Left cardiac atrium (tissue), 4 donors: ENCODE results near the gene NARS2. TPM values are rescaled to one million over a fixed set of nuclear protein-coding genes. Genes with fewer than 3 reads are reported as not detected.
"Not testable (repeated sequence)": the region's sequence is repeated elsewhere in the genome, so short reads cannot be mapped to it uniquely, and the experiment has no call there.

Source experiments
- ATAC-seq, 2 donors: fragments of 200-7000 bp; cut with Tn5 transposase; one replicate each; pipeline ENCODE4 v1.9.1; 2020; ENCODE audit warnings: mild to moderate bottlenecking in 2 of 2, moderate library complexity in 2 of 2
- DNase-seq: peaks from one replicate; pipeline ENCODE4 v3.0.0-alpha.2; 2020
- intact Hi-C, 2 donors: fragments of 100-400 bp; cut with DNase I; formaldehyde crosslinking; loops; one replicate each; pipeline versions ENCODE4 v1.14.1 to v1.15.1; 2022 to 2023
- total RNA-seq, 2 donors: library from RNA; stranded (reverse); fragmentation: NEBNext Ultra II Directional; extraction: Animal tissue kit (Norgen Biotek cat#: 25700); gene quantifications; one replicate each; pipeline ENCODE4 v1.2.1, GENCODE V29; 2021
- donor health status: DM: no; HTN: yes; CAD: no.
- donor health status: DM: no; HTN: yes; CAD: no; lungs with severe emphysema.
- donor health status: DM: yes; HTN: yes; CAD: no.
- donor health status: Dilated cardiomyopathy.

NARS2 gene
- total RNA-seq, 2 donors from 2014 or later, result 11.2 to 11.8 TPM

DNA sequence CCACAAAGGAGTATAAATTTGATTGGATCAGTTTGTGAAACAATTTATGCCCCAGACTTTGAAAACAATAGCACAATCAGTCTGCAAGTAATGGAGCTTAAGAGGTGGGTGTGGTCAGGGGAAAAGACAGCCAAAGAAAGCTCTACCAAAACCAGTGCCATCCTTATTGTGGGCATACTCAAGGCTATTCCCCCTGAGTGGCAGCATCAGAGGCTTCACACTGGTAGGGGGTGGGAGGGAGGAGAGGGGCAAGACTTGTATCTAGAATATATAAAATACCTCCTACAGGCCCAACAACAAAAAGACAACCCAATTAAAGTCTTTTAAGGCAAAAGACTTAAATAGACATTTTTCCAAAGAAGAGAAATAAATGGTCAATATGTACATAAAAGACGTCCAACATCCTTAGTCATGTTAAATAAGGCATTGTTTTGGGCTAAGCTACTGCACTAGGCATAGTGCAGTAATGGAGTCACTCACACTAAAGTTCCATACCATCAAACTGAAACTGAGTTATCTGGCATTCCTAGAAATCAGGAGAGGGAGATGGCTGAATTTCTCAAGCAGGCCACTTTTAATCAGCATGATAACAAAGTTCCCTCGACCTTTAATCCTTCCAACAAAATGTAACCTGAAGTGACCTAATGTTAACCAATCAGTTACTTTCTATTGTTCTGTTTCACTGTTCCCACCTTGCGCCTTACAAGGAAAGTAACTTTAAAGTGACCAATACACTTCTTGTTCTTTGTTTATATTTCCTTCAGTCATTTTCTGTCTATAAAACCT lies 24.8 kb downstream of the NARS2 start:
- ATAC-seq, result peak in 1 of 2 donors; percentile 27
- no peak for DNase-seq
- intact Hi-C loops, result no loop called here

DNA sequence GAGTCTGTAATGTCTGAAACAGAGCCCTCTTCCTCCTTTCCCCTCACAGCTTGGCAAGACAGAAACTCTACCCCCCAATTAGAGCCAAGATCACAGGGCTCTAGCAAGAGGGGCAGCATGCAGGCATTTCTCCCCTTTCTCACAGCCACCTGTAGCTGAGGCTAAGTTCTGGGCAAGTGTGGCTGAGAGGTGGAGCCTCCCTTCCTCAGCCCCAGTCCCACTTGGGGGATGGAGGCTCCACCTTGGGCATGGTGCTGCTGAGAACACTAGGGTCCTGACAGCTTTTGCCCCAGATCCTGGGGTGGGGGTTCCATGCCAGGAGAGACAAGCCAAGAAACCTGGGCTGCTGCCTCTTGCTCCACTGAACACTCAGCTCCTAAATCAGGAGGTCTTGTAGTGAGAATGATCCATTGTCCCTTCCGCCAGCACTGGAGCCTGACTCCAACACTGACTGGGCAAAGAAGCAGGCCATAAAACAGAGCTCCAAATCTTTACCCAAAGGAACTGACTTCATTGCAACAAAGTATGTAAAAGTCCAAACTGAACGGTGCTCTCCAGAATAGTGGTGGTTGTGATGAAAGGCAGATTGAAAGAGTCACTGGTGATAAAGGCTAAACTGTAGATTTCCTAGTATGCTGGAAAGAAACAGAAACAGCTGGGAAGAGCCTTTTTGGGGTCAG lies 25.6 kb downstream of the NARS2 start:
- intact Hi-C loops, result no loop called here
- DNase-seq (no peak), ATAC-seq (peak; percentile 33 to 89)

DNA sequence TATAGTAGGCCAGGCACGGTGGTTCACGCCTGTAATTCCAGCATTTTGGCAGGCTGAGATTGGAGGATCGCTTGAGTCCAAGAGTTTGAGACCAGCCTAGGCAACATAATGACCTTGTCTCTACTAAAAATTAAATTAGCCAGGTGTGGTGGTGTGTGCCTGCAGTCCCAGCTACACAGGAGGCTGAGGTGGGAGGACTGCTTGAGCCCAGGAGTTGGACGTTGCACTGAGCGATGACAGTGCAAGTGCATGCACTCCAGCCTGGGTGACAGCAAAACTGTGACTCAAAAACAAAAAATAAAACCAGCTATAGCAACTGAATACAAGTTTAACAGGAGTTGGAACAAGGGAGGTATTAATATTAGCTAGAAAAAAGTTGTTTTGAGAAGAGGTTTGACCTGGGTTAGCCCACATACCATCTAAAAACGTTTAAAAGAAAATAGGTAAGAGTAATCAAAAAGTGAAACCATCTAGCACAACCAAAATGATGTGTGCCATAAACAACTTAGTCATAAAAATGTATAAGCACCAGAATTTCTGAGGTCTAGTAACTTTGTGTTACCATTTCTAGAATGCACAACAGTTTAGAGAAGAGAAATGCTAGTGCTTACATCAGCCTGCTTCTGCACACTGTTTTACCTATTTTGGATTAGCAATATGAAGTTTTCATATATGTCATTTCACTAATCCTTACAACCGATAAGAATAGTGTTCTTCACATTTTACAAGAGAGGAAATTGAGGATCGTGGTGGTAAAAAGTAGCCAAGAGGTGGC lies 26.5 kb downstream of the NARS2 start:
- ATAC-seq (no peak), DNase-seq (no peak)
- intact Hi-C loops, result no loop called here

DNA sequence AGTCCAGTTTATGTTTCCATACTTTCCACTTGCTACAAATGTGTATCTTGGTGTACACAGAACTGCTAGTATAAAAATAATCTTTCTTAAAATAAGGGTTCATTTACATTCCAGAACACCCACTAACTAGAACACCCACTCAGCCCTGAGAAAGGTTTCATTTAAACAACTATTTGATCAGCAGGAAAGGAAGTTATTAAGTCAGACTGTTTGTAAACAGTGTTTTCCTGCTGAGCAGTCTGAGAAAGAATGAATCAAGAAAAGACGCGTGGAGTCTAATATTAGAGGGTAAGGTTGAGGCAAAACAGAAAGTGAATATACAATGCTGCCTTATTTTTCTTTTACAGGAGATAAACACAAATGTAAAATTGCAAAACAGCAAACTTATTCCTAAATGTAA lies 32.7 kb downstream of the NARS2 start:
- ATAC-seq, result no peak
- intact Hi-C loops, result no loop called here
- no peak for DNase-seq

DNA sequence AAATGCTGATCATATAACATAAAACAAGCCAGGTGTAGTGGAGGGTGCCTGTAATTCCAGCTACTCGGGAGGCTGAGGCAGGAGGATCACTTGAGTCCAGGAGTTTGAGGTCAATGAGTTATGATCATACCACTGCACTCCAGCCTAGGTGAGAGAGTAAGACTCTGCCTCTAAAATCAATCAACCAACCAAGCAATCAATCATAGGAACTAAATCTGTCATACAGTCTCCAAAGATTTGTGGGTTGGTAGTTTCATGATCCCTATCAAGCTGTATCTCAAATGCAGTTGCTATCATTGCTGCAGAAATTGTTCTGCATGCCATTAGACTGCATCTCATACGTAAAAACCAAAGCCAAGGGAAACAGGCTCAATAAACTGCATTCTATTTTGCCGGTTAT lies 33.1 kb downstream of the NARS2 start:
- no peak for ATAC-seq
- intact Hi-C loops, result no loop called here
- no peak for DNase-seq

DNA sequence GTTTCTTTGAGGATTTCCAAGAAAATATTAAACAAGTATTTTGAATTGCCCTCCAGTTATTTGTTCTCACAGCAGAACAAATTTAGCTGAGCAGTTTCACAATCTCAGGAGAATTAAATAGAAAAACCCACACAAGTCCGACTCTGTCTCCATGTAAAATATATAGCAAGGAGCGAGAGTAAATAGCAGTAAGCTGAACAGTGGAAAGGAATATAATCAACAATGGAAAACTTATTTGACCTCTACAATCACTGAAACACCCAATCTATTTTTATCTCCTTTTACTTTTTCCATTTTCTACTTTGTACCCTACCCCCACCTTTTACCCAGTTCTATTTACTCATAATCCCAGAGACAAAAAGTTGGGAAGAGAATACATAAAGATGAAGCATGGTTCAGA lies 34.4 kb downstream of the NARS2 start:
- ATAC-seq (no peak), DNase-seq (no peak)
- intact Hi-C loops, result no loop called here

DNA sequence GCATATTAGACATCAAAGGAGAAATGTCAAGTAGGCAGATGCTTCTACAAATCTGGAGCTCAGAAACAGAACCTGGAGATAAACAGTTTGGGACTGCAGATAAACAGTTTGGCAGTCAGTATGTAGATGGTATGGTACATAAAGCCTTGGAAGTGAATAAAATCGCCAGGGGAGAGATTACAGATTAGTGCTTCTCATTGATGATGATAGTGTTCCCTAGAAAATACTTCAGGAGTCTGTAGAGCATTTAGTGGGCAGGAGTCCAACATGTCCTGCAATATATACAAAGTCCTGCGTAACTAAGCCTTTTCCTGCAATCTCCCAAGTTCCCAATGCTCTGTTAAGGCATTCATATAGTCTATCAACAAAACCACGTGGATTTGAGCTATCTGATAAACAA lies 35.2 kb downstream of the NARS2 start:
- ATAC-seq (no peak), DNase-seq (no peak)
- intact Hi-C loops, result no loop called here

DNA sequence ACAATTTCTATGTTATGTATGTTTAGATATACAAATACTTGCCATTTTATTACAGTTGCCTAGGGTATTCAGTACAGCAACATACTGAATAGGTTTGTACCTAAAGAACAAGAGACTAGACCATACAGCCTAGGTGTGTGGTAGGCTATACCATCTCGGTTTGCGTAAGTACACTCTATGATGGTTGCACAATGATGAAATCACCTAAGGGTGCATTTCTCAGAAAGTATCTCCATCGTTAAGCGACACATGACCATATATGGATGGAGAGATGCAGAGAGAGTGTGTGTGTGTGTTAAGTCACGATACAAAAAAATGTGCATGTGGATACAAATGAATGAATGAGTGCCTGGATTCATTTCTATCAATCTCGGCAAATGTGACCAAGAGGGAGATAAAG lies 37.7 kb downstream of the NARS2 start:
- DNase-seq (no peak), ATAC-seq (no peak)
- intact Hi-C loops, result no loop called here

DNA sequence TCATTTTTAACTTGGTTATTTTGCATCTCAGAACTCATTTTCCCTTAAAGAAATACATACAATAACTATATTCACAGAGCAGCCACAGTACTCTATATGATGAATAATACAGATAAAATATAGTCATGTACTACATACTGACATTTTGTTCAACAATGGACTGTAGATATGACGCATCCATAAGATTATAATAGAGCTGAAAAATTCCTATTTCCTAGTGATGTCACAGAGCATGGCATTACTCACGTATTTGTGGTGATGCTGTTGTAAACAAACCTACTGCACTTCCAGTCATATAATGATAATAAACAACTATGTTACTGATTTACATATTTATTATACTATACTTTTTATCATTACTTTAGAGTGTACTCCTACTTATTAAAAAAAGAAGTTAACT lies 38.7 kb downstream of the NARS2 start:
- no peak for ATAC-seq
- intact Hi-C loops, result no loop called here
- DNase-seq, result no peak

DNA sequence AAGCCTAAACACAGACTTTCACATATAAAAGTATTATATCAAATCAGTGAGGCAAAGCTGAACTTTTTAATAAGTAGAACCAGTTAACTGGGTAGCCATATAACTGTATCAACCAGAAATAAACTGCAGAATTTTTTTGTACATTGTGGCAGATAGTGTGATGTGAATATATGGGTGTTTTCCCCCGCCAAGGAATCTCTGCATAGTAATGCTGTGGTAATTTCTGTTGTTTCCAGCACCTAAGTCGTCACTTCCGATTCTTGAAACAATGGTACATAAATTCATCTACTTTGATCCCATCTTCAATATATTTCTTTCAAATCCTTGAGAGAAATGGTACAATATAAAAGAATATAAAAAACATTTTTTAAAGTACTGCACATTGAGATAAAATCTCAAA lies 39.6 kb downstream of the NARS2 start:
- DNase-seq, result no peak
- no peak for ATAC-seq
- intact Hi-C loops, result no loop called here

DNA sequence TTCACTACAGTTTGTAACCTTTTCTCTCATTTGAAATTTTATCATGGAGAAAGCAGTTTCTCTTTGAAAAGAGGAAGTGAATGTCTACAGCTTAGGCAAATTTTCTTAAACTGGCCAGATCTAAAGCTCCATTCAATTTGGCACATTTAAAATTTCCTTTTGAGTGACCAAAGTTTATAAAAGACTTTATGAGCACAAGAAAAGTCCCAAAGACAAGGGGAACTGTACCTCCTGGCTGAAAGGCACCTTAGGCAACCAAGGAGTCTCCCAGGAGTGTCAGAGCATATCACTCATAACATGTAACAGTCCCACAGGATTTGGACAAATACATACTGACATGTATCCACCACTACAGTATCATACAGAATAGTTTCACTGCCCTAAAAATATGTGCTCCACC lies 41.3 kb downstream of the NARS2 start:
- no peak for DNase-seq
- ATAC-seq, result no peak
- intact Hi-C loops, result no loop called here

DNA sequence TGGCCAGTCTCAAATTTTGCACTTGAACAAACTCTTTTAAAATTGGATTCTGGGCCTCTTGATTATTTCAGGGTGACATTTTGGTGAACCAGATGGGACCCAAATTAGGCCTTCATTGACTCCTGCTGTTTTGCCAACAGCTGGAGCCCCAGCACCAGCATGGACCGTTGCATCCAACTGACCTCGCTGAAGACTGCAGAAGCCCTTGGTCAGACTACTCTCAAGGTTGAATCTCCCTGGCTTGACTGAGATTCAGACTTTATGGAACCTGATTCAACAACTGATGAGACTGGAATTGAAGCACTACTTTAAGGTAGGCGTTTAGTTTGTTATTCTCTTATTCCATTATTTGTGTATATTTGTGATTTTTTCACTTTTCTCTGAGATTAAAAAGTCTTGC lies 41.7 kb downstream of the NARS2 start:
- intact Hi-C loops, result no loop called here
- DNase-seq (no peak), ATAC-seq (no peak)

DNA sequence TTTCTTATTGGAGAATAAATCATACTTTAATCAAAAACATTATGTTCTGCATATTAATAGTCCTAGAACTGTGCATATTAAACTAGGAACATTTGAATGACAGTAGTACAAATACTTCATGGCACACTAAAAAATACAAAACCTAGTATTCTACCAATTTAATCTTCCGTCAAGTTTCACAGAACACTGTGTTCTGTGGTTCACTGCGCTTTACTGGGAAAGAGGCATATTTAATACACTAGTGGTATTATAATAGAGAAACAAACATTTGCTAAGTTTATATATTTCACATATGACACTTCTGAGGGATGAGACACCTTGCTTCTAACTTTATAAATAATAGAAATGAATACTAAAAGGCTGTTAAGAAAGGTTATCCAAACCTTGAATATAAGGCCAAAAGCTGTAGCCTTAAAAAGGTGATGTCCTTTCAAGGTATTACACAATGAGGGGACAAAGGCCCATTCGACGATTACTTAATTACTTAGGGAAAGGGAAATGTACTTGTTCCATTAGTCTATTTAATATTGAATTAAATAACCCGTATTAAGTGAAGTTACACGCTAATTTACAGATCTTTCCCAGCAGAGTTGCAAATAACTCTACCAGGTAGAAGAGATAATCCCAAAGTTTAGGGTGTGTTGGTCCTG lies 48.0 kb downstream of the NARS2 start:
- no peak for DNase-seq
- intact Hi-C loops, result no loop called here
- ATAC-seq, result no peak

DNA sequence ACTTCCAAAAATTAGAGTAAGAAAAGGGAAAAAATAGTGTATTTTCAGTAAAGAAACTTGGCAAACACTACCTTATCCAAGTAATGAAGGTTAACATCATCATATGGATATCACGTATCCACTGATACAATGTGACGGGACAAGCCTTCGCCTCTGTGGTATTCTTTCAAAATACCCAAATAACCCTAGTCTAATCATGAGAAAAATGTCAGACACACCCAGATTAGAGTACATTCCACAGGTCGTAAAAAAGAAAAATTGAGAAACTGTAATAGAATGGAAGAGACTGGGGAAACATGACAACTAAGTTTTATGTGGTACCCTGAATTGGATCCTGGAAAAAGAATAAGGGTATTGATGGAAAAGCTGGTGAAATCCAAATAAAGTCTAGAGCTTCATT lies 48.9 kb downstream of the NARS2 start:
- ATAC-seq, result no peak
- DNase-seq, result no peak
- intact Hi-C loops, result no loop called here

DNA sequence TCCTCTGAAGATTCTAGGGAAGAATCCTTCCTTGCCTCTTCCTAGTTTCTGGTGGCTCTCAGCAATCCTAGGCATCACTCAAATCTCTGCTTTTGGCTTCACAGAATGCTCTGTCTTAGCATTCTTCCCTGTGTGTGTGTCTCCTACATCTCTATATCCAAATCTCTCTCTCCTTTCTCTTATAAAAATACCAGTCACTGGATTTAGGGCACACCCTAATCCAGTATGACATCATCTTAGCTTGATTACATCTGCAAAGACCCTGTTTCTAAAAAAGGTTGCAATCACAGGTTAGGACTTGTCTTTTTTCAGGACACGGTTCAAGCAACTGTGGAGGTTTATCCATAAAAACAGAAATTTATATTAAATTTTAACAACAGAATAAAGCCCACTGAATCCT lies 54.4 kb downstream of the NARS2 start:
- intact Hi-C loops, result no loop called here
- DNase-seq (no peak), ATAC-seq (no peak)

DNA sequence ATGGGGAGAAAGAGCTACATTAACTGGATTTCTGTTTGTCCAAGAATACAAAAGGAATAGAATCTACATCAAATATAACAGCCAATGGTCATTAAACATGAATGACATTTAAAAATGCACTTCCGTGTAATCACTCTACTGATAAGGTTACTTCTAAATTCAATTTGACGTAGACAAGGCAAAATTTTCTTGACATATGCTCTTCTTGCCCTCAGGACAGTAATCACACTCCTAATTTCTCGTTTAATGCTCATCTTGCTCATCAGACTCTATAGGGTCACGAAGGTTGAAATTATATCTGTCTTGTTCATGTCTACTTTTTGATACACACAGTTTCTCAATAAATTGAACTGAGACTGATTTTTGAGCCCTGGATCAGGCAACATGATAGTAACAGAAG lies 58.4 kb downstream of the NARS2 start:
- no peak for ATAC-seq
- intact Hi-C loops, result no loop called here

DNA sequence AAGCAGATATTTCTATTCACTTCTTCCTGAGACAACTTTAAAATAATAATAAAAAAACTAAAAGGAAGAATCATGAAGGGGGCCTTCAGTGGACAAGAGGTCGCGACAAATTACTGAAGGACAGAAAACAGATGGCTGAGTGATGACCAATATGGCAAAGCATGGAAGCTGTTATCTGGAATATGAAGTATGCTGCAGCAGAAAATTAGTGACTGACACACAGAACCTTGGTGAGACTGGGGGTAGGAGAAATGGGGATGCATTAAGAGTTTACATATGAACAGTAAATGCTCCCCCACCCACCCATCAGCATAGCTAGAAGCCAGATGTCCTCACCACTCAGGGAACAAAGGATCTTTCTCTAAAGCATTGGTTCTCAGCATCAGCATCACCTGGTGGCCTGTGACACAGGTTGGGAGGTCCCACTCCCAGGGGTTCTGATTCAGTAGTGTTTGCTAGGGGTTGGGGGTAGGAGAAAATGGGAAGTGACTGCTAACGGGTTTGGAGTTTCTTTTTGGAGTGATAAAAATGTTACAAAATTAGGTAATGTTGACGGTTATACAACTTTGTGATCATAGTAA lies 59.7 kb downstream of the NARS2 start:
- DNase-seq, result no peak
- intact Hi-C loops, result no loop called here
- ATAC-seq, result no peak

More for the DNA sequence above, 58.4 kb downstream of the NARS2 start:
- DNase-seq, result no peak

DNA sequence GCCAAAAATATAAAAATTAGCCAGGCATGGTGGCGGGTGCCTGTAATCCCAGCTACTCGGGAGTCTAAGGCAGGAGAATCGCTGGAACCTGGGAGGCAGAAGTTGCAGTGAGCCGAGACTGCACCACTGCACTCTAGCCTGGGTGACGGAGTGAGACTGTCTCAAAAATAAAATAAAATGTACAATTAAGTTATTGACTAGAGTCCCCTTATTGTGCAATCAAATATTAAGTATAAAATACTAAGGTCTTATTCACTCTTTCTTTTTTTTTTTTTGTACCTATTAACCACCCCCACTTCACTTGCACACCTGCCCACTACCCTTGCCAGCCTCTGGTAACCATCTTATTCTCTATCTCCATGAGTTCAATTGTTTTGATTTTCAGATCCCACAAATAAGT lies 61.6 kb downstream of the NARS2 start:
- ATAC-seq, DNase-seq, intact Hi-C loops: not testable (repeated sequence)

DNA sequence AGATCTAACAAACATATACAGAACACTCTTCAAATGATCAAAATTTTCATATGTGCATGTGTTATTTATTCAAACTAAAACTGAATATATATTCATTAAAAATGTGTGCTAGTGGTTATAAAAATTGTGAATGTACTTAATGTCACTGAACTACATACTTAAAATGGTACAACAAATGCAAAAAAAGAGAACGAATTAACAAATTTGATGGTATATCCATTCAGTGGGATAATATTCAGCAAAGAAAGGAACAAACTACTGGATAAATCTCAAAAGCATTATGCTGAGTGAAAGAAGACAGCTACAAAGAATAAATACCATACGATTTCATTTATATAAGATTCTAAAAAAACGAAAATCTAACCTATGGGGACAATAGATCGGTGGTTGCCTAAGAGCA lies 64.1 kb downstream of the NARS2 start:
- intact Hi-C loops, result no loop called here
- ATAC-seq, result no peak
- DNase-seq, result no peak
